SK-N-SH (cell line): ENCODE results near the gene SH3GLB1. TPM values are rescaled to one million over a fixed set of nuclear protein-coding genes. Genes with fewer than 3 reads are reported as not detected.

Source experiments
- CTCF ChIA-PET: fragments of 300-600, 350-600 bp; formaldehyde crosslinking; extraction: SDS; loops from one replicate; lab custom pipeline; 2021; lab: Yijun Ruan, JAX
- POLR2A ChIA-PET: fragments of 350-600 bp; sonication (Branson Sonifier 250); formaldehyde crosslinking; extraction: SDS; loops from one replicate; lab custom pipeline; 2020; ENCODE audit warnings: antibody characterized with exemption, inconsistent platforms; lab: Yijun Ruan, JAX
- DNase-seq: peaks from one replicate; pipeline ENCODE4 v3.0.0; 2012
- H2AFZ ChIP-seq: fragments of 200-600 bp; sonication (generic); 2 replicates; pipeline ENCODE4 v1.8.1; 2016; ENCODE audit warnings: antibody characterized with exemption, mild to moderate bottlenecking, low read depth
- H3F3A ChIP-seq: fragments of 200-600 bp; sonication (generic); replicated peaks from 2 replicates; pipeline ENCODE3; 2016; ENCODE audit warnings: antibody characterized with exemption, mild to moderate bottlenecking; ENCODE audit not compliant: insufficient read depth
- H3K27ac ChIP-seq, 2 experiments: fragments of 200-500 bp in 1 of 2; fragments of 200-600 bp in 1 of 2; sonication (Bioruptor generic) in 1 of 2; sonication (generic), shearing (Covaris generic) in 1 of 2; 2 replicates each; pipeline versions ENCODE4 v1.5.1 to v1.6.1; 2014 to 2016; ENCODE audit warnings: low read depth in 2 of 2, inconsistent platforms in 1 of 2, low read length in 1 of 2, mild to moderate bottlenecking in 1 of 2, mixed read lengths in 1 of 2
- H3K27me3 ChIP-seq: fragments of 200-600 bp; sonication (generic), shearing (Covaris generic); 2 replicates; pipeline ENCODE4 v1.6.1; 2016; ENCODE audit warnings: mixed run types; ENCODE audit not compliant: insufficient read depth
- H3K36me3 ChIP-seq, 2 experiments: fragments of 200-500 bp in 1 of 2; fragments of 200-600 bp in 1 of 2; sonication (Bioruptor generic) in 1 of 2; sonication (generic) in 1 of 2; replicated peaks in 1 of 2; 2 replicates each; pipeline versions ENCODE3 to v1.5.1; 2014 to 2016; ENCODE audit warnings: low read length in 1 of 2, mild to moderate bottlenecking in 1 of 2; ENCODE audit not compliant: insufficient read depth in 2 of 2, control insufficient read depth in 1 of 2
- H3K4me1 ChIP-seq, 2 experiments: fragments of 200-500 bp in 1 of 2; fragments of 200-600 bp in 1 of 2; sonication (Bioruptor generic) in 1 of 2; sonication (generic), shearing (Covaris generic) in 1 of 2; 2 replicates each; pipeline versions ENCODE4 v1.5.1 to v1.6.1; 2014 to 2016; ENCODE audit warnings: low read depth in 1 of 2, low read length in 1 of 2, mixed run types in 1 of 2; ENCODE audit not compliant: insufficient read depth in 2 of 2, control insufficient read depth in 1 of 2
- H3K4me2 ChIP-seq: fragments of 200-600 bp; sonication (generic), shearing (Covaris generic); 2 replicates; pipeline ENCODE4 v1.6.1; 2017; ENCODE audit warnings: mixed run types
- H3K4me3 ChIP-seq, 2 experiments: fragments of 200-500 bp in 1 of 2; fragments of 200-600 bp in 1 of 2; sonication (Bioruptor generic) in 1 of 2; sonication (generic), shearing (Covaris generic) in 1 of 2; 2 replicates each; pipeline versions ENCODE4 v1.5.1 to v1.8.1; 2014 to 2016; ENCODE audit warnings: low read depth in 2 of 2, inconsistent platforms in 1 of 2, low read length in 1 of 2, mild to moderate bottlenecking in 1 of 2, mixed read lengths in 1 of 2, moderate library complexity in 1 of 2
- H3K79me2 ChIP-seq: fragments of 200-600 bp; sonication (generic); 2 replicates; pipeline ENCODE4 v1.8.1; 2017; ENCODE audit warnings: mild to moderate bottlenecking; ENCODE audit not compliant: insufficient read depth
- H3K9ac ChIP-seq: fragments of 200-600 bp; sonication (generic); 2 replicates; pipeline ENCODE4 v1.6.1; 2017; ENCODE audit warnings: mixed run types
- H3K9me2 ChIP-seq: fragments of 200-600 bp; sonication (generic); 2 replicates; pipeline ENCODE4 v1.6.1; 2017; ENCODE audit warnings: mixed run types
- H3K9me3 ChIP-seq: fragments of 200-600 bp; sonication (generic); 2 replicates; pipeline ENCODE4 v1.6.1; 2017; ENCODE audit warnings: mixed run types, mild to moderate bottlenecking, moderate library complexity
- H4K20me1 ChIP-seq: fragments of 200-600 bp; sonication (generic); 2 replicates; pipeline ENCODE4 v1.6.1; 2017; ENCODE audit warnings: mild to moderate bottlenecking, mixed run types; ENCODE audit not compliant: insufficient read depth
- CHD2 ChIP-seq: fragments of 150-350 bp; IDR thresholded peaks from 2 replicates; pipeline ENCODE4 v1.6.1; 2018; ENCODE audit warnings: low read length; ENCODE audit not compliant: partially characterized antibody
- FOSL2 ChIP-seq: IDR thresholded peaks from 2 replicates; pipeline ENCODE4 v1.4.0; 2012; ENCODE audit warnings: low read depth, mild to moderate bottlenecking, moderate library complexity, borderline replicate concordance
- GABPA ChIP-seq: IDR thresholded peaks from 2 replicates; pipeline ENCODE4 v1.4.0; 2012; ENCODE audit warnings: low read depth, mild to moderate bottlenecking
- GATA2 ChIP-seq: sonication (generic); formaldehyde crosslinking; IDR thresholded peaks from 2 replicates; pipeline ENCODE4 v1.5.0; 2020; ENCODE audit warnings: mild to moderate bottlenecking, missing genetic modification reagents
- MEF2A ChIP-seq: IDR thresholded peaks from 2 replicates; pipeline ENCODE4 v1.4.0; 2012; ENCODE audit warnings: low read depth, borderline replicate concordance
- MXI1 ChIP-seq: IDR thresholded peaks from 2 replicates; pipeline ENCODE4 v1.6.1; 2012; ENCODE audit warnings: mild to moderate bottlenecking, low read depth, low read length, improper control_type of control experiment
- NRF1 ChIP-seq: IDR thresholded peaks from 2 replicates; pipeline ENCODE4 v1.6.1; 2012; ENCODE audit warnings: low read depth, mild to moderate bottlenecking, low read length
- POLR2AphosphoS5 ChIP-seq: IDR thresholded peaks from 2 replicates; pipeline ENCODE4 v1.6.1; 2012; ENCODE audit warnings: low read depth, low read length
- RAD21 ChIP-seq: IDR thresholded peaks from 2 replicates; pipeline ENCODE4 v1.6.1; 2012; ENCODE audit warnings: mild to moderate bottlenecking, low read length
- RCOR1 ChIP-seq: fragments of 150-350 bp; IDR thresholded peaks from 2 replicates; pipeline ENCODE4 v1.6.1; 2017; ENCODE audit warnings: antibody characterized with exemption, low read length
- RFX5 ChIP-seq: IDR thresholded peaks from 2 replicates; pipeline ENCODE4 v1.6.1; 2012; ENCODE audit warnings: mild to moderate bottlenecking, improper control_type of control experiment, low read length
- WGBS: methylation state at CpG from one replicate; pipeline ENCODE4 v1.1.6; 2017; ENCODE audit warnings: low lambda C conversion rate; 5-methylcytosine and 5-hydroxymethylcytosine counted together
- polyA plus RNA-seq, 3 experiments: library from polyadenylated mRNA; depleted of rRNA; stranded (reverse); fragments of >200 nt; gene quantifications; 2 replicates each; pipeline ENCODE4 v1.2.3, GENCODE V29; 2012
- TF ChIP-seq, protein P1 (sequence below): IDR thresholded peaks from 2 replicates; pipeline ENCODE4 v1.4.0; 2012; ENCODE audit warnings: low read depth
- TF ChIP-seq, protein P2 (sequence below): IDR thresholded peaks from 2 replicates; pipeline ENCODE4 v1.4.0; 2012; ENCODE audit warnings: low read depth, borderline replicate concordance
- TF ChIP-seq, protein P3 (sequence below): fragments of 150-350 bp; IDR thresholded peaks from 2 replicates; pipeline ENCODE4 v1.6.1; 2017; ENCODE audit warnings: antibody characterized with exemption, low read length, low read depth, borderline replicate concordance

Gene SH3GLB1
- polyA plus RNA-seq, 1 of the 3 experiments (the other 2 are of a cell fraction) = 13.2 TPM

DNA sequence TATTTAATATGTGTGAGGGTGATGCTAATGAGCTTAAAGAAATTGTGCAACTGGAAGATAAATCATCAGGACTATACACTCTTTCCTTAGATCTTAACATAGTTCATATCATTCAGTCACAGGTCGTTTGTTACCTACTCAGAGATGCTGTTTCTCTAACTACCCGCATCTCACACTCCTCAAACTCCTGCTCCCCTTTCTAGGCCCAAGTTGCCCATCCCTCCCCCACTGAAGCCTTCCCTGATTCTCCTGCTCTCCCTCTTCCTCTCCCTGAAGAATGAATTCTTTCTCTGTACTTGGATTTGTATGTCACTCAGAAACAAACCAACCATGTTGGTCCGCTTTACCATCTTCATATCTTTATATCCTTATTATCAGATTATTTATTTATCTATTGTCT is 9.1 kb downstream of the SH3GLB1 start (continued):
- TF ChIP-seq CHD2 (no peak), RCOR1 (no peak), MXI1 (no peak), RAD21 (no peak), GATA2 (CRISPR knock-in tag) (no peak), GABPA (no peak)

DNA sequence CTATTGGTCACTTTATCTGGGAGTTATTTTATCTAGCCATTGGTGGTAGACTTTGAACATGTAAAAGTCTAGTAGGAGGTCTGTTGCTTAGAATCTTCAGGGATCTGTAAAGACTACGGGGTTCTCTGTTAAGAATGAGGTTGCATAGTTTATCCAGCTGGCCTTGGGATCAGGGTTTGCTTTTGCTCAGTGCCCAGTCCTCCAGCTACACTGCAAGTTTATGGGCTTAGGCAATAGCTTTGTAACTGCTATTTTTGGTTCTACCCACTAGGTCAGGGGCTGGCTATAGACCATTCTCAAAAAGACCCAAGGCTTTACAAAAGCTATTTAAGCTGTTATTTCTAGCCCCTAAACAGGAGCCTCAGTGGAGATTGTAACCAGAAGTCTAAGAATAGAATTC is 9.8 kb downstream of the SH3GLB1 start:
- no peak overlapping the region for H3K4me3 ChIP-seq
- H3K9me2 ChIP-seq = no peaks in the 10 kb centered on the region
- H3K9ac ChIP-seq = no peak overlapping the region
- POLR2A ChIA-PET = no interaction called here
- CTCF ChIA-PET = interaction anchor here (1.7 to 10.6 kb wide), 3 partner anchors 9 to 23 kb away, joined by 4 to 101 read pairs (median 4); partner anchors contain the start of gene SH3GLB1
- no peak overlapping the region for H3K27ac ChIP-seq
- H3K9me3 ChIP-seq = no peaks in the 10 kb centered on the region
- DNase-seq = no peak
- peaks cover 16 to 46% of the 10 kb centered on the region in 2 experiments for H3K36me3 ChIP-seq
- no peak overlapping the region for H2AFZ ChIP-seq
- H3K4me1 ChIP-seq = no peaks in the 10 kb centered on the region; a peak in 2 of 4 replicates
- no peak overlapping the region for H3K4me2 ChIP-seq
- peaks cover 88% of the 10 kb centered on the region for H4K20me1 ChIP-seq
- TF ChIP-seq POLR2AphosphoS5 (no peak), CHD2 (no peak), FOSL2 (no peak), RCOR1 (no peak), GABPA (no peak), RAD21 (no peak), NRF1 (no peak), MEF2A (no peak), RFX5 (no peak)
- TF ChIP-seq, protein P1, sequence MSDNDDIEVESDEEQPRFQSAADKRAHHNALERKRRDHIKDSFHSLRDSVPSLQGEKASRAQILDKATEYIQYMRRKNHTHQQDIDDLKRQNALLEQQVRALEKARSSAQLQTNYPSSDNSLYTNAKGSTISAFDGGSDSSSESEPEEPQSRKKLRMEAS = no peak
- TF ChIP-seq, protein P2, sequence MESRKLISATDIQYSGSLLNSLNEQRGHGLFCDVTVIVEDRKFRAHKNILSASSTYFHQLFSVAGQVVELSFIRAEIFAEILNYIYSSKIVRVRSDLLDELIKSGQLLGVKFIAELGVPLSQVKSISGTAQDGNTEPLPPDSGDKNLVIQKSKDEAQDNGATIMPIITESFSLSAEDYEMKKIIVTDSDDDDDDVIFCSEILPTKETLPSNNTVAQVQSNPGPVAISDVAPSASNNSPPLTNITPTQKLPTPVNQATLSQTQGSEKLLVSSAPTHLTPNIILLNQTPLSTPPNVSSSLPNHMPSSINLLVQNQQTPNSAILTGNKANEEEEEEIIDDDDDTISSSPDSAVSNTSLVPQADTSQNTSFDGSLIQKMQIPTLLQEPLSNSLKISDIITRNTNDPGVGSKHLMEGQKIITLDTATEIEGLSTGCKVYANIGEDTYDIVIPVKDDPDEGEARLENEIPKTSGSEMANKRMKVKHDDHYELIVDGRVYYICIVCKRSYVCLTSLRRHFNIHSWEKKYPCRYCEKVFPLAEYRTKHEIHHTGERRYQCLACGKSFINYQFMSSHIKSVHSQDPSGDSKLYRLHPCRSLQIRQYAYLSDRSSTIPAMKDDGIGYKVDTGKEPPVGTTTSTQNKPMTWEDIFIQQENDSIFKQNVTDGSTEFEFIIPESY = no peak
- TF ChIP-seq, protein P3, sequence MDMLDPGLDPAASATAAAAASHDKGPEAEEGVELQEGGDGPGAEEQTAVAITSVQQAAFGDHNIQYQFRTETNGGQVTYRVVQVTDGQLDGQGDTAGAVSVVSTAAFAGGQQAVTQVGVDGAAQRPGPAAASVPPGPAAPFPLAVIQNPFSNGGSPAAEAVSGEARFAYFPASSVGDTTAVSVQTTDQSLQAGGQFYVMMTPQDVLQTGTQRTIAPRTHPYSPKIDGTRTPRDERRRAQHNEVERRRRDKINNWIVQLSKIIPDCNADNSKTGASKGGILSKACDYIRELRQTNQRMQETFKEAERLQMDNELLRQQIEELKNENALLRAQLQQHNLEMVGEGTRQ = no peak
- H3F3A ChIP-seq = no peaks in the 10 kb centered on the region
- H3K27me3 ChIP-seq = no peaks in the 10 kb centered on the region
- H3K79me2 ChIP-seq = peaks cover 99% of the 10 kb centered on the region
- WGBS = 100% methylated on average over 1 of the region's 1 CpG
